Gastrocnemius medialis (tissue), 4 donors: ENCODE results near the gene SPIB.

Experiments used
- POLR2A ChIP-seq, 2 donors: fragments of 450-650 bp; IDR thresholded peaks; one replicate each; pipeline ENCODE4 v1.6.1; 2017; ENCODE audit warnings: antibody characterized with exemption in 2 of 2, mild to moderate bottlenecking in 2 of 2, moderate library complexity in 2 of 2
- TF ChIP-seq, protein P1 (sequence below), 5 experiments: fragments of 450-650 bp in 3 of 5; fragments of 200-600 bp in 2 of 5; sonication (generic) in 2 of 5; IDR thresholded peaks in 4 of 5; conservative IDR thresholded peaks in 1 of 5; 1 replicate in 4 of 5; 2 replicates in 1 of 5; pipeline ENCODE4 v1.5.1; 2016 to 2019; ENCODE audit warnings: antibody characterized with exemption in 5 of 5, mild to moderate bottlenecking in 3 of 5, moderate library complexity in 3 of 5

DNA sequence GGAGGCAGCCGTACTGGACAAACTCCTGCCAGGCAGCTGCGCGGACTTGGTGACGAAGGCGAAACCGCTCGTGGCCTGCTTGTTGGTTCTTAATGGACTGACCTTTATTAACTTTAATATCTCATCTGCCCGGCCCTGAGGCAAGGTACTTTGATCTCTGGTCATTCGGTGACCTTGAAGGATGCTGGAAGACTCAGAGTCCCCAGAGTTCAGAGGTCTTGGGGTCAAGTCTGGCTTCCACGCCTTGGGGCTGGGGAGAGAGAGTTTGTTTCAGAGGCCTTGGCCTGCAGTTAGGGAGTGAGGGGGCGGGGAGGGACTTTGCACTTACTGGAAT lies 47.9 kb downstream of the SPIB start:
- no peak for TF ChIP-seq POLR2A (IDR thresholded peaks at IDR 0.05)
- TF ChIP-seq, protein P1, sequence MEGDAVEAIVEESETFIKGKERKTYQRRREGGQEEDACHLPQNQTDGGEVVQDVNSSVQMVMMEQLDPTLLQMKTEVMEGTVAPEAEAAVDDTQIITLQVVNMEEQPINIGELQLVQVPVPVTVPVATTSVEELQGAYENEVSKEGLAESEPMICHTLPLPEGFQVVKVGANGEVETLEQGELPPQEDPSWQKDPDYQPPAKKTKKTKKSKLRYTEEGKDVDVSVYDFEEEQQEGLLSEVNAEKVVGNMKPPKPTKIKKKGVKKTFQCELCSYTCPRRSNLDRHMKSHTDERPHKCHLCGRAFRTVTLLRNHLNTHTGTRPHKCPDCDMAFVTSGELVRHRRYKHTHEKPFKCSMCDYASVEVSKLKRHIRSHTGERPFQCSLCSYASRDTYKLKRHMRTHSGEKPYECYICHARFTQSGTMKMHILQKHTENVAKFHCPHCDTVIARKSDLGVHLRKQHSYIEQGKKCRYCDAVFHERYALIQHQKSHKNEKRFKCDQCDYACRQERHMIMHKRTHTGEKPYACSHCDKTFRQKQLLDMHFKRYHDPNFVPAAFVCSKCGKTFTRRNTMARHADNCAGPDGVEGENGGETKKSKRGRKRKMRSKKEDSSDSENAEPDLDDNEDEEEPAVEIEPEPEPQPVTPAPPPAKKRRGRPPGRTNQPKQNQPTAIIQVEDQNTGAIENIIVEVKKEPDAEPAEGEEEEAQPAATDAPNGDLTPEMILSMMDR (IDR thresholded peaks at IDR 0.05 in 4 of 5, conservative IDR thresholded peaks at IDR 0.05 in 1 of 5), result no peak
